Activated T-cell treated with anti-CD3 and anti-CD28 coated beads for 4 hours (primary cell): ENCODE measurements around the gene C6orf89.
"Not testable (repeated sequence)": the region's sequence is repeated elsewhere in the genome, so short reads cannot be mapped to it uniquely, and the experiment has no call there.

Experiments used
- DNase-seq: peaks from one replicate; pipeline ENCODE4 v3.0.0-alpha.2; 2020

Gene C6orf89

GRCh38 chr6:36925809-36926208 is 40.1 kb downstream of the C6orf89 start:
- DNase-seq: no peak

- DNase-seq: no peak
Measured at GRCh38 chr6:36926708-36927513, 41.2 kb downstream of the C6orf89 start.

- DNase-seq: no peak
Measured at GRCh38 chr6:36927691-36928546, 42.2 kb downstream of the C6orf89 start.

GRCh38 chr6:36928547-36928918 is 42.8 kb downstream of the C6orf89 start:
- no peak for DNase-seq

- no peak for DNase-seq
Measured at GRCh38 chr6:36929152-36929551, 43.4 kb downstream of the C6orf89 start.

GRCh38 chr6:36929607-36930006 is 43.9 kb downstream of the C6orf89 start:
- DNase-seq: no peak

GRCh38 chr6:36930483-36930882 is 44.7 kb downstream of the C6orf89 start:
- no peak for DNase-seq

GRCh38 chr6:36933102-36933501 is 47.4 kb downstream of the C6orf89 start:
- no peak for DNase-seq

GRCh38 chr6:36933519-36933918 is 47.8 kb downstream of the C6orf89 start:
- no peak for DNase-seq

GRCh38 chr6:36934901-36935300 is 49.1 kb downstream of the C6orf89 start:
- no peak for DNase-seq

- no peak for DNase-seq
Measured at GRCh38 chr6:36936824-36937223, 51.1 kb downstream of the C6orf89 start.

GRCh38 chr6:36937896-36938295 is 52.1 kb downstream of the C6orf89 start:
- DNase-seq: no peak

- no peak for DNase-seq
Measured at GRCh38 chr6:36938536-36938935, 52.8 kb downstream of the C6orf89 start.

- not testable (repeated sequence) for DNase-seq
Measured at GRCh38 chr6:36939005-36939404, 53.3 kb downstream of the C6orf89 start.

GRCh38 chr6:36940027-36940426 is 54.3 kb downstream of the C6orf89 start:
- DNase-seq: no peak

- not testable (repeated sequence) for DNase-seq
Measured at GRCh38 chr6:36941561-36941960, 55.8 kb downstream of the C6orf89 start.

GRCh38 chr6:36942329-36942728 is 56.6 kb downstream of the C6orf89 start:
- not testable (repeated sequence) for DNase-seq

GRCh38 chr6:36944650-36945049 is 58.9 kb downstream of the C6orf89 start:
- DNase-seq: no peak

- no peak for DNase-seq
Measured at GRCh38 chr6:36945301-36945700, 59.5 kb downstream of the C6orf89 start.

- DNase-seq: no peak
Measured at GRCh38 chr6:36946526-36946925, 60.8 kb downstream of the C6orf89 start.

- no peak for DNase-seq
Measured at GRCh38 chr6:36947570-36948351, 62.0 kb downstream of the C6orf89 start.

GRCh38 chr6:36949076-36949475 is 63.3 kb downstream of the C6orf89 start:
- not testable (repeated sequence) for DNase-seq

GRCh38 chr6:36949636-36950035 is 63.9 kb downstream of the C6orf89 start:
- DNase-seq: no peak
